Activated naive CD8-positive, alpha-beta T cell treated with anti-CD3 and anti-CD28 coated beads for 36 hours (primary cell): ENCODE data around the gene CNTFR. TPM values are rescaled to one million over a fixed set of nuclear protein-coding genes. Genes with fewer than 3 reads are reported as not detected.

Source experiments
- DNase-seq: peaks from one replicate; pipeline ENCODE4 v3.0.0; 2021
- H3K27ac Mint-ChIP-seq: one replicate; pipeline ENCODE4 v1.8.0; 2022; ENCODE audit warnings: mild to moderate bottlenecking, moderate library complexity, mixed read lengths
- H3K27me3 Mint-ChIP-seq: one replicate; pipeline ENCODE4 v1.8.0; 2022; ENCODE audit warnings: mild to moderate bottlenecking, mixed read lengths
- H3K36me3 Mint-ChIP-seq: one replicate; pipeline ENCODE4 v1.8.0; 2021; ENCODE audit warnings: mild to moderate bottlenecking, mixed read lengths
- H3K4me1 Mint-ChIP-seq: one replicate; pipeline ENCODE4 v1.8.0; 2021; ENCODE audit warnings: mixed read lengths
- H3K4me3 Mint-ChIP-seq: one replicate; pipeline ENCODE4 v1.8.0; 2022; ENCODE audit warnings: mild to moderate bottlenecking, moderate library complexity, mixed read lengths
- H3K9me3 Mint-ChIP-seq: one replicate; pipeline ENCODE4 v1.8.0; 2022; ENCODE audit warnings: mixed read lengths
- total RNA-seq, 2 experiments: library from RNA; stranded (reverse); gene quantifications; one replicate each; pipeline ENCODE4 v1.2.3, GENCODE V29; 2021

Gene CNTFR
- total RNA-seq, 2 experiments from 2014 or later, result not detected

GRCh38 chr9:34573599-34574325 is 15.8 kb downstream of the CNTFR start:
- Mint-ChIP-seq H3K4me3 (no peak overlapping the region), H3K27me3 (peaks cover 38% of the 10 kb centered on the region)

GRCh38 chr9:34572628-34573027 is 16.9 kb downstream of the CNTFR start:
- Mint-ChIP-seq H3K9me3 (no peaks in the 10 kb centered on the region), H3K4me1 (peaks cover 1% of the 10 kb centered on the region), H3K4me3 (no peak overlapping the region), H3K27ac (no peak overlapping the region), H3K36me3 (no peaks in the 10 kb centered on the region), H3K27me3 (peaks cover 32% of the 10 kb centered on the region)
- DNase-seq, result no peak

More at GRCh38 chr9:34573599-34574325, 15.8 kb downstream of the CNTFR start:
- Mint-ChIP-seq H3K27ac (no peak overlapping the region), H3K36me3 (no peaks in the 10 kb centered on the region), H3K9me3 (no peaks in the 10 kb centered on the region), H3K4me1 (peaks cover 1% of the 10 kb centered on the region)
- DNase-seq, result no peak

- Mint-ChIP-seq H3K4me3 (no peak overlapping the region), H3K36me3 (no peaks in the 10 kb centered on the region), H3K27me3 (peaks cover 28% of the 10 kb centered on the region), H3K4me1 (no peaks in the 10 kb centered on the region), H3K27ac (no peak overlapping the region), H3K9me3 (no peaks in the 10 kb centered on the region)
- no peak for DNase-seq
These were observed 17.4 kb downstream of the CNTFR start for GRCh38 chr9:34572092-34572491.

GRCh38 chr9:34571481-34571810 is 18.1 kb downstream of the CNTFR start:
- Mint-ChIP-seq H3K4me1 (no peaks in the 10 kb centered on the region), H3K36me3 (no peaks in the 10 kb centered on the region), H3K4me3 (no peak overlapping the region), H3K27me3 (peaks cover 28% of the 10 kb centered on the region), H3K27ac (no peak overlapping the region), H3K9me3 (no peaks in the 10 kb centered on the region)
- DNase-seq, result no peak

- Mint-ChIP-seq H3K4me3 (no peak overlapping the region), H3K4me1 (no peaks in the 10 kb centered on the region), H3K36me3 (no peaks in the 10 kb centered on the region), H3K9me3 (no peaks in the 10 kb centered on the region), H3K27me3 (peaks cover 23% of the 10 kb centered on the region), H3K27ac (no peak overlapping the region)
- DNase-seq, result no peak
These were observed 18.6 kb downstream of the CNTFR start for GRCh38 chr9:34570809-34571480.

- Mint-ChIP-seq H3K4me3 (no peak overlapping the region), H3K27ac (no peak overlapping the region), H3K4me1 (no peaks in the 10 kb centered on the region), H3K27me3 (peaks cover 23% of the 10 kb centered on the region), H3K36me3 (no peaks in the 10 kb centered on the region), H3K9me3 (no peaks in the 10 kb centered on the region)
- DNase-seq, result no peak
These were observed 19.1 kb downstream of the CNTFR start for GRCh38 chr9:34570376-34570775.

GRCh38 chr9:34568774-34569173 is 20.8 kb downstream of the CNTFR start:
- DNase-seq, result no peak
- Mint-ChIP-seq H3K9me3 (no peaks in the 10 kb centered on the region), H3K27me3 (peaks cover 24% of the 10 kb centered on the region), H3K27ac (no peak overlapping the region), H3K4me1 (no peaks in the 10 kb centered on the region), H3K4me3 (no peak overlapping the region), H3K36me3 (no peaks in the 10 kb centered on the region)

- Mint-ChIP-seq H3K36me3 (no peaks in the 10 kb centered on the region), H3K4me1 (no peaks in the 10 kb centered on the region), H3K27me3 (peaks cover 20% of the 10 kb centered on the region), H3K27ac (no peak overlapping the region), H3K4me3 (no peak overlapping the region), H3K9me3 (no peaks in the 10 kb centered on the region)
- no peak for DNase-seq
These were observed 21.4 kb downstream of the CNTFR start for GRCh38 chr9:34568133-34568532.

- Mint-ChIP-seq H3K9me3 (no peaks in the 10 kb centered on the region), H3K27me3 (peaks cover 20% of the 10 kb centered on the region), H3K36me3 (no peaks in the 10 kb centered on the region), H3K4me1 (no peaks in the 10 kb centered on the region), H3K4me3 (no peak overlapping the region), H3K27ac (no peak overlapping the region)
- DNase-seq, result no peak
These were observed 22.6 kb downstream of the CNTFR start for GRCh38 chr9:34566972-34567371.

GRCh38 chr9:34566322-34566721 is 23.2 kb downstream of the CNTFR start:
- H3K9me3 Mint-ChIP-seq, result no peaks in the 10 kb centered on the region
- H3K4me3 Mint-ChIP-seq, result no peak overlapping the region
- H3K27ac Mint-ChIP-seq, result no peak overlapping the region
- no peak for DNase-seq
- H3K27me3 Mint-ChIP-seq, result peaks cover 20% of the 10 kb centered on the region
- no peaks in the 10 kb centered on the region for H3K36me3 Mint-ChIP-seq
- H3K4me1 Mint-ChIP-seq, result no peaks in the 10 kb centered on the region

GRCh38 chr9:34565856-34566255 is 23.7 kb downstream of the CNTFR start:
- H3K4me3 Mint-ChIP-seq, result no peak overlapping the region
- H3K27ac Mint-ChIP-seq, result no peak overlapping the region
- H3K27me3 Mint-ChIP-seq, result peaks cover 20% of the 10 kb centered on the region
- DNase-seq, result no peak
- H3K9me3 Mint-ChIP-seq, result no peaks in the 10 kb centered on the region
- no peaks in the 10 kb centered on the region for H3K4me1 Mint-ChIP-seq
- no peaks in the 10 kb centered on the region for H3K36me3 Mint-ChIP-seq

GRCh38 chr9:34564617-34565016 is 24.9 kb downstream of the CNTFR start:
- Mint-ChIP-seq H3K4me3 (no peak overlapping the region), H3K4me1 (no peaks in the 10 kb centered on the region), H3K27me3 (peaks cover 27% of the 10 kb centered on the region), H3K9me3 (no peaks in the 10 kb centered on the region), H3K36me3 (no peaks in the 10 kb centered on the region), H3K27ac (no peak overlapping the region)
- no peak for DNase-seq

GRCh38 chr9:34563262-34563661 is 26.3 kb downstream of the CNTFR start:
- Mint-ChIP-seq H3K27me3 (peaks cover 33% of the 10 kb centered on the region), H3K9me3 (no peaks in the 10 kb centered on the region), H3K27ac (no peak overlapping the region), H3K4me3 (no peak overlapping the region), H3K4me1 (no peaks in the 10 kb centered on the region), H3K36me3 (no peaks in the 10 kb centered on the region)
- no peak for DNase-seq

GRCh38 chr9:34562135-34562745 is 27.3 kb downstream of the CNTFR start:
- H3K4me1 Mint-ChIP-seq, result no peaks in the 10 kb centered on the region
- peak; percentile 17 for DNase-seq
- no peak overlapping the region for H3K27ac Mint-ChIP-seq
- H3K36me3 Mint-ChIP-seq, result no peaks in the 10 kb centered on the region
- H3K27me3 Mint-ChIP-seq, result peaks cover 42% of the 10 kb centered on the region
- no peaks in the 10 kb centered on the region for H3K9me3 Mint-ChIP-seq
- H3K4me3 Mint-ChIP-seq, result no peak overlapping the region

GRCh38 chr9:34560599-34561214 is 28.8 kb downstream of the CNTFR start:
- Mint-ChIP-seq H3K9me3 (no peaks in the 10 kb centered on the region), H3K36me3 (no peaks in the 10 kb centered on the region), H3K27ac (no peak overlapping the region), H3K4me1 (no peaks in the 10 kb centered on the region), H3K27me3 (peaks cover 37% of the 10 kb centered on the region), H3K4me3 (no peak overlapping the region)
- DNase-seq, result no peak
